ENCODE data around the gene PPM1D. TPM values are rescaled to one million over a fixed set of nuclear protein-coding genes. Genes with fewer than 3 reads are reported as not detected.
"Not testable (repeated sequence)": the region's sequence is repeated elsewhere in the genome, so short reads cannot be mapped to it uniquely, and the experiment has no call there.

The PPM1D gene
- polyA plus RNA-seq, 1 of the 3 experiments (the other 2 are of a cell fraction): 8.8 TPM

- no peak for DNase-seq
- H3K27ac ChIP-seq (ENCODE audit: low read depth in 2 of 2, low read length in 1 of 2): peak overlapping the region; percentile 17 to 94; a peak in 2 of 4 replicates
- H3K27me3 ChIP-seq (ENCODE audit: insufficient read depth): no peaks in the 10 kb centered on the region
- peaks cover 70% of the 10 kb centered on the region for H4K20me1 ChIP-seq (ENCODE audit: insufficient read depth)
- H3F3A ChIP-seq (replicated peaks; ENCODE audit: insufficient read depth): peaks cover 47% of the 10 kb centered on the region
- ChIA-PET CTCF (interaction anchor here (1.1 to 8.1 kb wide), 2 partner anchors 29 to 37 kb away, joined by 4 to 68 read pairs; no protein-coding TSS in a partner anchor), POLR2A (interaction anchor here (1.5 kb wide), 1 partner anchor 10 kb away, joined by 3 read pairs; no protein-coding TSS in a partner anchor)
- no peaks in the 10 kb centered on the region for H3K9me2 ChIP-seq
- TF ChIP-seq RXRA (IDR thresholded peaks at IDR 0.05; ENCODE audit: borderline replicate concordance, low read depth) (no peak), EP300 (IDR thresholded peaks at IDR 0.05; ENCODE audit: borderline replicate concordance in 1 of 2, low read depth in 1 of 2, low read length in 1 of 2) (no peak), SMC3 (IDR thresholded peaks at IDR 0.05; ENCODE audit: low read depth, low read length) (no peak), CHD2 (IDR thresholded peaks at IDR 0.05; ENCODE audit: low read length, partially characterized antibody) (no peak), JUND (IDR thresholded peaks at IDR 0.05) (no peak), RFX5 (IDR thresholded peaks at IDR 0.05; ENCODE audit: low read length) (no peak), ELF1 (IDR thresholded peaks at IDR 0.05) (no peak), TAF1 (IDR thresholded peaks at IDR 0.05; ENCODE audit: borderline replicate concordance, low read depth, low read length) (no peak), POLR2AphosphoS5 (IDR thresholded peaks at IDR 0.05; ENCODE audit: low read depth, low read length) (no peak), NRF1 (IDR thresholded peaks at IDR 0.05; ENCODE audit: low read depth, low read length) (no peak), USF1 (IDR thresholded peaks at IDR 0.05; ENCODE audit: borderline replicate concordance, low read depth) (no peak), RAD21 (IDR thresholded peaks at IDR 0.05; ENCODE audit: low read length) (no peak), CTCF (IDR thresholded peaks at IDR 0.05) (no peak)
- peaks cover 0 to 4% of the 10 kb centered on the region in 2 experiments for H3K36me3 ChIP-seq (replicated peaks in 1 of 2; ENCODE audit: control insufficient read depth in 1 of 2, insufficient read depth in 2 of 2, low read length in 1 of 2)
- H3K4me3 ChIP-seq (ENCODE audit: low read depth in 2 of 2, low read length in 1 of 2): peak overlapping the region; percentile 78 to 97
- no peaks in the 10 kb centered on the region for H3K9me3 ChIP-seq
- peak overlapping the region; percentile 90 for H3K4me2 ChIP-seq
- H3K79me2 ChIP-seq (ENCODE audit: insufficient read depth): peaks cover 78% of the 10 kb centered on the region
- H2AFZ ChIP-seq (ENCODE audit: low read depth): no peak overlapping the region
- WGBS (ENCODE audit: low lambda C conversion rate): 0% methylated on average over 1 of the region's 1 CpG
- peak overlapping the region; percentile 96 for H3K9ac ChIP-seq
- peaks cover 3 to 18% of the 10 kb centered on the region in 2 experiments for H3K4me1 ChIP-seq (ENCODE audit: control insufficient read depth in 1 of 2, insufficient read depth in 2 of 2, low read depth in 1 of 2, low read length in 1 of 2)
These were observed 2.9 kb downstream of the PPM1D start for GRCh38 chr17:60602871-60603270.

GRCh38 chr17:60603477-60603876 lies 3.5 kb downstream of the PPM1D start:
- Histone ChIP-seq H4K20me1 (ENCODE audit: insufficient read depth) (peaks cover 75% of the 10 kb centered on the region), H3K4me1 (ENCODE audit: control insufficient read depth in 1 of 2, insufficient read depth in 2 of 2, low read depth in 1 of 2, low read length in 1 of 2) (peaks cover 3 to 18% of the 10 kb centered on the region in 2 experiments), H3K79me2 (ENCODE audit: insufficient read depth) (peaks cover 84% of the 10 kb centered on the region), H3K4me2 (peak overlapping the region; percentile 90; the same call in 1 of the 2 replicates), H3F3A (replicated peaks; ENCODE audit: insufficient read depth) (peaks cover 49% of the 10 kb centered on the region)
- not testable (repeated sequence) for H3K4me3 ChIP-seq (ENCODE audit: low read depth in 2 of 2, low read length in 1 of 2); H3K9ac ChIP-seq; H3K27me3 ChIP-seq (ENCODE audit: insufficient read depth); H3K9me3 ChIP-seq; H3K27ac ChIP-seq (ENCODE audit: low read depth in 2 of 2, low read length in 1 of 2); H2AFZ ChIP-seq (ENCODE audit: low read depth); H3K36me3 ChIP-seq (replicated peaks in 1 of 2; ENCODE audit: control insufficient read depth in 1 of 2, insufficient read depth in 2 of 2, low read length in 1 of 2); H3K9me2 ChIP-seq; DNase-seq
- ChIA-PET CTCF (interaction anchor here (1.1 to 8.1 kb wide), 4 partner anchors 10 to 36 kb away, joined by 3 to 68 read pairs (median 5); no protein-coding TSS in a partner anchor), POLR2A (interaction anchor here (0.7 kb wide), 1 partner anchor 13 kb away, joined by 4 read pairs; no protein-coding TSS in a partner anchor)
- 97% methylated on average over 10 of the region's 10 CpGs for WGBS (ENCODE audit: low lambda C conversion rate)

Data from SK-N-SH (cell line).